K562 (cell line): ENCODE data around the gene SYT8. TPM values are rescaled to one million over a fixed set of nuclear protein-coding genes. Genes with fewer than 3 reads are reported as not detected.

ENCODE experiments used
- ATAC-seq: fragments of 200-7000 bp; cut with Tn5 transposase; 3 replicates; pipeline ENCODE4 v1.9.1; 2020; ENCODE audit warnings: moderate library complexity
- BruUV-seq: library from RNA; stranded (reverse); fragments of 400-500 nt; replicated peaks from 2 replicates; lab custom pipeline; 2021; lab: Mats Ljungman, UMichigan
- CTCF ChIA-PET: fragments of 300-600 bp; formaldehyde crosslinking; extraction: SDS; loops from one replicate; lab custom pipeline; 2021; ENCODE audit warnings: low intra/inter-chr PET ratio; lab: Yijun Ruan, JAX
- POLR2A ChIA-PET: fragments of 300-600, 350-650 bp; sonication (Branson Sonifier 250); formaldehyde crosslinking; extraction: SDS; loops from one replicate; lab custom pipeline; 2021; ENCODE audit warnings: antibody characterized with exemption, inconsistent platforms; lab: Yijun Ruan, JAX
- DNase-seq, 4 experiments: peaks; one replicate each; pipeline versions ENCODE4 v3.0.0 to v3.0.0-alpha.2; 2011 to 2018; ENCODE audit warnings: low spot score in 3 of 4, mixed read lengths in 3 of 4; ENCODE audit errors: extremely low read depth in 1 of 4
- FAIRE-seq: peaks from 2 replicates; lab custom pipeline; 2011; peaks lifted over from hg19 to GRCh38; lab: Jason Lieb, UNC
- H2AFZ ChIP-seq: 2 replicates; pipeline ENCODE4 v1.6.0; 2011; ENCODE audit warnings: low read depth, low read length, control low read depth, inconsistent platforms
- H3K27ac ChIP-seq: fragments of 200-600 bp; 3 replicates; pipeline ENCODE4 v1.8.0; 2011; ENCODE audit warnings: low read depth, mild to moderate bottlenecking, control low read depth, inconsistent platforms, low read length, moderate library complexity, mixed read lengths; ENCODE audit errors: extremely low read depth
- H3K27me3 ChIP-seq, 2 experiments: fragments of 300-600 bp in 1 of 2; 2 replicates in 1 of 2; 3 replicates in 1 of 2; pipeline versions ENCODE4 v1.6.0 to v1.8.0; 2011; ENCODE audit warnings: inconsistent platforms in 2 of 2, low read length in 2 of 2, mild to moderate bottlenecking in 1 of 2, mixed read lengths in 1 of 2, moderate library complexity in 1 of 2; ENCODE audit not compliant: control insufficient read depth in 2 of 2, insufficient read depth in 2 of 2
- H3K36me3 ChIP-seq: fragments of 300-600 bp; 3 replicates; pipeline ENCODE4 v1.8.0; 2011; ENCODE audit warnings: mild to moderate bottlenecking, low read length, inconsistent platforms; ENCODE audit not compliant: control insufficient read depth, insufficient read depth
- H3K4me1 ChIP-seq, 2 experiments: fragments of 200-600 bp in 1 of 2; replicated peaks in 1 of 2; 2 replicates in 1 of 2; 3 replicates in 1 of 2; pipeline versions ENCODE4 v1.5.1 to v1.8.0; 2011; ENCODE audit warnings: inconsistent platforms in 2 of 2, low read length in 2 of 2, mild to moderate bottlenecking in 1 of 2, mixed read lengths in 1 of 2, moderate library complexity in 1 of 2; ENCODE audit not compliant: control insufficient read depth in 2 of 2, insufficient read depth in 2 of 2
- H3K4me2 ChIP-seq: 2 replicates; pipeline ENCODE4 v1.6.1; 2011; ENCODE audit warnings: low read length, control low read depth, inconsistent platforms, mixed read lengths; ENCODE audit not compliant: insufficient read depth
- H3K4me3 ChIP-seq: fragments of 200-600 bp; sonication (generic), shearing (Covaris generic); 2 replicates; pipeline ENCODE4 v1.5.1; 2016; ENCODE audit warnings: control low read depth, inconsistent platforms
- H3K79me2 ChIP-seq: fragments of 200-600 bp; 3 replicates; pipeline ENCODE4 v1.8.0; 2011; ENCODE audit warnings: low read length, inconsistent platforms; ENCODE audit not compliant: control insufficient read depth, insufficient read depth
- H3K9ac ChIP-seq, 2 experiments: 2 replicates each; pipeline versions ENCODE4 v1.6.0 to v1.6.1; 2011; ENCODE audit warnings: low read depth in 2 of 2, low read length in 2 of 2, control low read depth in 1 of 2, inconsistent platforms in 1 of 2, mild to moderate bottlenecking in 1 of 2, mixed read lengths in 1 of 2; ENCODE audit not compliant: insufficient read depth in 1 of 2
- H3K9me1 ChIP-seq: one replicate; pipeline ENCODE4 v1.6.0; 2011; ENCODE audit warnings: inconsistent platforms, mild to moderate bottlenecking, low read length, moderate library complexity; ENCODE audit not compliant: control insufficient read depth, insufficient read depth
- H3K9me3 ChIP-seq: replicated peaks from 2 replicates; pipeline ENCODE4 v1.5.1; 2011; ENCODE audit warnings: low read depth, low read length, inconsistent platforms; ENCODE audit not compliant: control insufficient read depth, insufficient read depth
- H4K20me1 ChIP-seq: replicated peaks from 2 replicates; pipeline ENCODE4 v1.6.1; 2011; ENCODE audit warnings: low read length, inconsistent platforms, mixed read lengths; ENCODE audit not compliant: control insufficient read depth, insufficient read depth
- BDP1 ChIP-seq: IDR thresholded peaks from 3 replicates; pipeline ENCODE4 v1.6.1; 2011; ENCODE audit not compliant: insufficient read length, insufficient read depth
- COPS2 ChIP-seq: fragments of 450-650 bp; conservative IDR thresholded peaks from 2 replicates; pipeline ENCODE4 v1.6.1; 2016; ENCODE audit warnings: mild to moderate bottlenecking, moderate library complexity
- ETV1 ChIP-seq: fragments of 450-650 bp; conservative IDR thresholded peaks from 2 replicates; pipeline ENCODE4 v1.6.1; 2016; ENCODE audit warnings: missing genetic modification characterization, control low read depth, low read depth, missing compliant biosample characterization
- FUS ChIP-seq: fragments of 200-400 bp; formaldehyde crosslinking; optimal IDR thresholded peaks from 2 replicates; pipeline ENCODE3; 2017; ENCODE audit warnings: low read depth, low read length
- SMC3 ChIP-seq: conservative IDR thresholded peaks from 2 replicates; pipeline ENCODE4 v1.6.1; 2011; ENCODE audit warnings: low read depth, low read length, improper control_type of control experiment; ENCODE audit not compliant: insufficient read depth
- WGBS: fragments of 100-300 bp; shearing (Covaris generic); methylation state at CpG from one replicate; pipeline ENCODE4 v1.1.6; 2016; ENCODE audit warnings: low coverage, mixed read lengths; ENCODE audit not compliant: insufficient coverage; ENCODE audit errors: missing lambda C conversion rate; 5-methylcytosine and 5-hydroxymethylcytosine counted together
- in situ Hi-C: fragments of 300-500 bp; cut with MboI; formaldehyde crosslinking; loops from 4 replicates; pipeline ENCODE4 v1.15.0; 2018; ENCODE audit warnings: inconsistent platforms, mixed read lengths
- intact Hi-C: fragments of 100-400 bp; cut with micrococcal nuclease; formaldehyde crosslinking; loops from 2 replicates; pipeline ENCODE4 v1.14.2; 2022
- polyA plus RNA-seq, 8 experiments: library from polyadenylated mRNA; depleted of rRNA in 4 of 8; stranded (reverse) in 5 of 8; unstranded in 3 of 8; fragments of >200 nt; fragmentation: Nextera tagmentation in 2 of 8; fragmentation: Illumina TruSeq in 1 of 8; extraction: Ambion mirVana in 2 of 8; extraction: Trizol in 1 of 8; gene quantifications; 2 replicates each; pipeline versions ENCODE4 v1.2.1 to v1.2.3, GENCODE V29; 2011 to 2014; ENCODE audit warnings: inconsistent platforms in 1 of 8, missing spikeins in 1 of 8
- total RNA-seq, 7 experiments: library from RNA; depleted of rRNA in 6 of 7; stranded (reverse); fragments of >200 nt in 6 of 7; fragmentation: Illumina TruSeq in 2 of 7; extraction: Trizol in 2 of 7; gene quantifications; 2 replicates each; pipeline versions ENCODE4 v1.2.1 to v1.2.3, GENCODE V29; 2011 to 2021; ENCODE audit warnings: low replicate concordance in 1 of 7
- TF ChIP-seq, protein P1 (sequence below): fragments of 200-400 bp; formaldehyde crosslinking; IDR thresholded peaks from 2 replicates; pipeline ENCODE4 v1.6.1; 2017; ENCODE audit warnings: mild to moderate bottlenecking, low read depth, low read length, moderate library complexity
- TF ChIP-seq, protein P2 (sequence below), 2 experiments: fragments of 450-650 bp; IDR thresholded peaks; 2 replicates each; pipeline ENCODE4 v1.6.1; 2018; ENCODE audit warnings: mild to moderate bottlenecking in 2 of 2, low read depth in 1 of 2; ENCODE audit not compliant: partially characterized antibody in 2 of 2
- TF ChIP-seq, protein P3 (sequence below): fragments of 450-650 bp; IDR thresholded peaks from 2 replicates; pipeline ENCODE4 v1.6.1; 2016; ENCODE audit warnings: missing biosample characterization, missing genetic modification characterization

Gene SYT8
- total and polyA plus RNA-seq, 9 of the 15 experiments (the other 6 are each of a cell fraction or from before 2014, with no cell fraction given): not detected

DNA sequence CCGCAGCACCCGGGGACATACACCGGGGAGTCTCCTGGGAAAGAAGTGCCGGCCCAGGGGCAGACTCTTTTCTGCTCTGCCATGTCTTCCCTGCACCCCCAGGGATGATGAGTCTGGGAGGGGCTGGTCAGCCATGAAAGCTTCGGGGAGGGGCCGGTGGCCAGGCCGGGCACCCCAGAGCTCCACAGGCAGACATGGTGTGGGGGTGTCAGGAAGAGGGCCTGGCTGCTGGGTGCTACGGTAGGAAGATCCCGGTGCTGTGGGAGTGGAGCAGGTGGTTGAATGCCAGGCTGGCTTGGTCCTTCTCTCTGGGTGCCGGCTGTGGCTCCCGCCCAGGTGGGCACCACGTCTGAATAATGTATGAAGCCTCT, 35.5 kb downstream of the SYT8 start:
- intact Hi-C loops (no loop called here), in situ Hi-C loops (loop anchor here (10.0 kb wide), 1 partner anchor 134 kb away; no protein-coding TSS in a partner anchor)
- CTCF ChIA-PET: no interaction called here
- no peak for DNase-seq
- H4K20me1 ChIP-seq: 0 out of 2 replicates have a peak, but pooled peaks cover 5% of the 10 kb centered on the region
- POLR2A ChIA-PET: no interaction called here
- no TSS peak for BruUV-seq
- H3K4me1 ChIP-seq: peaks cover 0 to 33% of the 10 kb centered on the region in 2 experiments; a peak in 2 of 5 replicates
- FAIRE-seq: no peak
- H3K9me3 ChIP-seq: no peaks in the 10 kb centered on the region
- 22% methylated on average over 12 of the region's 12 CpGs for WGBS
- no peaks in the 10 kb centered on the region for H3K79me2 ChIP-seq
- no peak for TF ChIP-seq COPS2
- TF ChIP-seq, protein P1, sequence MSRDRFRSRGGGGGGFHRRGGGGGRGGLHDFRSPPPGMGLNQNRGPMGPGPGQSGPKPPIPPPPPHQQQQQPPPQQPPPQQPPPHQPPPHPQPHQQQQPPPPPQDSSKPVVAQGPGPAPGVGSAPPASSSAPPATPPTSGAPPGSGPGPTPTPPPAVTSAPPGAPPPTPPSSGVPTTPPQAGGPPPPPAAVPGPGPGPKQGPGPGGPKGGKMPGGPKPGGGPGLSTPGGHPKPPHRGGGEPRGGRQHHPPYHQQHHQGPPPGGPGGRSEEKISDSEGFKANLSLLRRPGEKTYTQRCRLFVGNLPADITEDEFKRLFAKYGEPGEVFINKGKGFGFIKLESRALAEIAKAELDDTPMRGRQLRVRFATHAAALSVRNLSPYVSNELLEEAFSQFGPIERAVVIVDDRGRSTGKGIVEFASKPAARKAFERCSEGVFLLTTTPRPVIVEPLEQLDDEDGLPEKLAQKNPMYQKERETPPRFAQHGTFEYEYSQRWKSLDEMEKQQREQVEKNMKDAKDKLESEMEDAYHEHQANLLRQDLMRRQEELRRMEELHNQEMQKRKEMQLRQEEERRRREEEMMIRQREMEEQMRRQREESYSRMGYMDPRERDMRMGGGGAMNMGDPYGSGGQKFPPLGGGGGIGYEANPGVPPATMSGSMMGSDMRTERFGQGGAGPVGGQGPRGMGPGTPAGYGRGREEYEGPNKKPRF: no peak
- TF ChIP-seq, protein P2, sequence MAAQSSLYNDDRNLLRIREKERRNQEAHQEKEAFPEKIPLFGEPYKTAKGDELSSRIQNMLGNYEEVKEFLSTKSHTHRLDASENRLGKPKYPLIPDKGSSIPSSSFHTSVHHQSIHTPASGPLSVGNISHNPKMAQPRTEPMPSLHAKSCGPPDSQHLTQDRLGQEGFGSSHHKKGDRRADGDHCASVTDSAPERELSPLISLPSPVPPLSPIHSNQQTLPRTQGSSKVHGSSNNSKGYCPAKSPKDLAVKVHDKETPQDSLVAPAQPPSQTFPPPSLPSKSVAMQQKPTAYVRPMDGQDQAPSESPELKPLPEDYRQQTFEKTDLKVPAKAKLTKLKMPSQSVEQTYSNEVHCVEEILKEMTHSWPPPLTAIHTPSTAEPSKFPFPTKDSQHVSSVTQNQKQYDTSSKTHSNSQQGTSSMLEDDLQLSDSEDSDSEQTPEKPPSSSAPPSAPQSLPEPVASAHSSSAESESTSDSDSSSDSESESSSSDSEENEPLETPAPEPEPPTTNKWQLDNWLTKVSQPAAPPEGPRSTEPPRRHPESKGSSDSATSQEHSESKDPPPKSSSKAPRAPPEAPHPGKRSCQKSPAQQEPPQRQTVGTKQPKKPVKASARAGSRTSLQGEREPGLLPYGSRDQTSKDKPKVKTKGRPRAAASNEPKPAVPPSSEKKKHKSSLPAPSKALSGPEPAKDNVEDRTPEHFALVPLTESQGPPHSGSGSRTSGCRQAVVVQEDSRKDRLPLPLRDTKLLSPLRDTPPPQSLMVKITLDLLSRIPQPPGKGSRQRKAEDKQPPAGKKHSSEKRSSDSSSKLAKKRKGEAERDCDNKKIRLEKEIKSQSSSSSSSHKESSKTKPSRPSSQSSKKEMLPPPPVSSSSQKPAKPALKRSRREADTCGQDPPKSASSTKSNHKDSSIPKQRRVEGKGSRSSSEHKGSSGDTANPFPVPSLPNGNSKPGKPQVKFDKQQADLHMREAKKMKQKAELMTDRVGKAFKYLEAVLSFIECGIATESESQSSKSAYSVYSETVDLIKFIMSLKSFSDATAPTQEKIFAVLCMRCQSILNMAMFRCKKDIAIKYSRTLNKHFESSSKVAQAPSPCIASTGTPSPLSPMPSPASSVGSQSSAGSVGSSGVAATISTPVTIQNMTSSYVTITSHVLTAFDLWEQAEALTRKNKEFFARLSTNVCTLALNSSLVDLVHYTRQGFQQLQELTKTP (IDR thresholded peaks at IDR 0.05; ENCODE audit: low read depth in 1 of 2, partially characterized antibody in 2 of 2): no peak
- TF ChIP-seq, protein P3, sequence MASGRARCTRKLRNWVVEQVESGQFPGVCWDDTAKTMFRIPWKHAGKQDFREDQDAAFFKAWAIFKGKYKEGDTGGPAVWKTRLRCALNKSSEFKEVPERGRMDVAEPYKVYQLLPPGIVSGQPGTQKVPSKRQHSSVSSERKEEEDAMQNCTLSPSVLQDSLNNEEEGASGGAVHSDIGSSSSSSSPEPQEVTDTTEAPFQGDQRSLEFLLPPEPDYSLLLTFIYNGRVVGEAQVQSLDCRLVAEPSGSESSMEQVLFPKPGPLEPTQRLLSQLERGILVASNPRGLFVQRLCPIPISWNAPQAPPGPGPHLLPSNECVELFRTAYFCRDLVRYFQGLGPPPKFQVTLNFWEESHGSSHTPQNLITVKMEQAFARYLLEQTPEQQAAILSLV (tag): no peak
- no peak for TF ChIP-seq ETV1 (tag)
- no peak for TF ChIP-seq SMC3
- TF ChIP-seq FUS: no peak
- no peak for TF ChIP-seq BDP1
- H3K36me3 ChIP-seq: no peaks in the 10 kb centered on the region
- no peak overlapping the region; a peak in 1 of 4 replicates for H3K9ac ChIP-seq
- H3K27ac ChIP-seq: no peak overlapping the region
- H3K4me2 ChIP-seq: no peak overlapping the region
- peaks cover 20 to 66% of the 10 kb centered on the region in 2 experiments; a peak in 4 of 5 replicates for H3K27me3 ChIP-seq
- H2AFZ ChIP-seq: no peak overlapping the region
- H3K9me1 ChIP-seq: no peaks in the 10 kb centered on the region
- no peak for ATAC-seq
- H3K4me3 ChIP-seq: no peak overlapping the region
